Neural progenitor cell (in vitro differentiated cells): ENCODE results near the gene PCDH15. TPM values are rescaled to one million over a fixed set of nuclear protein-coding genes. Genes with fewer than 3 reads are reported as not detected.

ENCODE experiments used
- DNase-seq: peaks from one replicate; pipeline ENCODE4 v3.0.0-alpha.2; 2016; ENCODE audit warnings: low spot score
- H2AFZ ChIP-seq: fragments of 200-600 bp; sonication (generic); replicated peaks from 2 replicates; pipeline ENCODE4 v1.6.1; 2016; ENCODE audit warnings: antibody characterized with exemption
- H3F3A ChIP-seq: fragments of 200-600 bp; sonication (generic); 2 replicates; pipeline ENCODE4 v1.6.1; 2016; ENCODE audit warnings: antibody characterized with exemption, low read depth
- H3K27ac ChIP-seq: fragments of 200-600 bp; sonication (generic); 2 replicates; pipeline ENCODE4 v1.5.1; 2016; ENCODE audit warnings: mild to moderate bottlenecking
- H3K27me3 ChIP-seq: fragments of 200-600 bp; sonication (generic); 2 replicates; pipeline ENCODE4 v1.6.1; 2016; ENCODE audit warnings: mild to moderate bottlenecking, moderate library complexity
- H3K36me3 ChIP-seq: fragments of 200-600 bp; sonication (generic); 2 replicates; pipeline ENCODE4 v1.5.1; 2016
- H3K4me1 ChIP-seq: fragments of 200-600 bp; sonication (generic); 2 replicates; pipeline ENCODE4 v1.6.1; 2016; ENCODE audit warnings: mixed run types
- H3K4me2 ChIP-seq: fragments of 200-600 bp; sonication (generic); 2 replicates; pipeline ENCODE4 v1.6.1; 2016
- H3K4me3 ChIP-seq: fragments of 200-600 bp; sonication (generic); 2 replicates; pipeline ENCODE4 v1.5.1; 2016
- H3K79me2 ChIP-seq: fragments of 200-600 bp; sonication (generic); 2 replicates; pipeline ENCODE4 v1.6.1; 2016; ENCODE audit warnings: low read depth
- H3K9ac ChIP-seq: fragments of 200-600 bp; sonication (generic); 2 replicates; pipeline ENCODE4 v1.6.1; 2016
- H3K9me3 ChIP-seq: fragments of 200-600 bp; sonication (generic); 2 replicates; pipeline ENCODE4 v1.5.1; 2016; ENCODE audit warnings: low read depth
- H4K20me1 ChIP-seq: fragments of 200-600 bp; sonication (generic); 2 replicates; pipeline ENCODE4 v1.6.1; 2016; ENCODE audit warnings: low read depth
- H3K27ac Mint-ChIP-seq: 3 replicates; pipeline ENCODE4 v1.8.0; 2021; ENCODE audit warnings: mixed read lengths
- H3K27me3 Mint-ChIP-seq: 2 replicates; pipeline ENCODE4 v1.8.0; 2022; ENCODE audit warnings: low read depth, mild to moderate bottlenecking, inconsistent platforms, moderate library complexity, mixed read lengths; ENCODE audit not compliant: insufficient read depth
- H3K36me3 Mint-ChIP-seq: 3 replicates; pipeline ENCODE4 v1.8.0; 2021; ENCODE audit warnings: mixed read lengths
- H3K4me1 Mint-ChIP-seq: 3 replicates; pipeline ENCODE4 v1.8.0; 2021; ENCODE audit warnings: mixed read lengths
- H3K4me3 Mint-ChIP-seq: 3 replicates; pipeline ENCODE4 v1.8.0; 2021; ENCODE audit warnings: mild to moderate bottlenecking, moderate library complexity, mixed read lengths
- H3K9me3 Mint-ChIP-seq: 3 replicates; pipeline ENCODE4 v1.8.0; 2020; ENCODE audit warnings: mixed read lengths
- CTCF ChIP-seq: fragments of 200-600 bp; sonication (generic); IDR thresholded peaks from 2 replicates; pipeline ENCODE4 v1.5.1; 2017; ENCODE audit warnings: antibody characterized with exemption, mild to moderate bottlenecking
- EZH2 ChIP-seq: fragments of 200-600 bp; sonication (generic); IDR thresholded peaks from 2 replicates; pipeline ENCODE4 v1.6.1; 2017; ENCODE audit warnings: antibody characterized with exemption, mild to moderate bottlenecking, moderate library complexity
- EZH2phosphoT487 ChIP-seq: fragments of 200-600 bp; sonication (generic); IDR thresholded peaks from 2 replicates; pipeline ENCODE4 v1.6.1; 2017; ENCODE audit warnings: antibody characterized with exemption
- total RNA-seq: library from RNA; depleted of rRNA; stranded (reverse); fragments of >200 nt; gene quantifications from 2 replicates; pipeline ENCODE4 v1.2.3, GENCODE V29; 2015; ENCODE audit warnings: low replicate concordance

The PCDH15 gene
- total RNA-seq, 1 donor from 2014 or later: 0.17 TPM

GRCh38 chr10:54363390-54363789 lies 437.6 kb downstream of the PCDH15 start:
- H3K4me1 Mint-ChIP-seq: no peaks in the 10 kb centered on the region
- H3K27ac ChIP-seq: no peak overlapping the region
- H3K79me2 ChIP-seq: no peaks in the 10 kb centered on the region
- H3K4me3 Mint-ChIP-seq: no peak overlapping the region
- H2AFZ ChIP-seq: no peak overlapping the region
- no peaks in the 10 kb centered on the region for H3K27me3 ChIP-seq
- H3K4me2 ChIP-seq: no peak overlapping the region
- no peaks in the 10 kb centered on the region for H3F3A ChIP-seq
- H3K9ac ChIP-seq: no peak overlapping the region
- H4K20me1 ChIP-seq: no peaks in the 10 kb centered on the region
- no peaks in the 10 kb centered on the region for H3K36me3 Mint-ChIP-seq
- no peak for DNase-seq
- H3K27me3 Mint-ChIP-seq: no peaks in the 10 kb centered on the region
- H3K4me3 ChIP-seq: no peak overlapping the region
- TF ChIP-seq EZH2phosphoT487: no peak
- TF ChIP-seq EZH2: no peak
- TF ChIP-seq CTCF: no peak
- no peaks in the 10 kb centered on the region for H3K36me3 ChIP-seq
- H3K9me3 ChIP-seq: no peaks in the 10 kb centered on the region
- no peaks in the 10 kb centered on the region for H3K9me3 Mint-ChIP-seq
- H3K27ac Mint-ChIP-seq: no peak overlapping the region
- H3K4me1 ChIP-seq: no peaks in the 10 kb centered on the region

GRCh38 chr10:54342058-54342457 lies 459.0 kb downstream of the PCDH15 start:
- Histone ChIP-seq H4K20me1 (no peaks in the 10 kb centered on the region), H3K36me3 (no peaks in the 10 kb centered on the region), H3K79me2 (no peaks in the 10 kb centered on the region), H2AFZ (no peak overlapping the region), H3K27ac (no peak overlapping the region), H3K9ac (no peak overlapping the region), H3K4me2 (no peak overlapping the region), H3F3A (no peaks in the 10 kb centered on the region), H3K27me3 (no peaks in the 10 kb centered on the region), H3K4me1 (no peaks in the 10 kb centered on the region), H3K4me3 (no peak overlapping the region), H3K9me3 (no peaks in the 10 kb centered on the region)
- Mint-ChIP-seq H3K9me3 (peaks cover 22% of the 10 kb centered on the region), H3K4me3 (no peak overlapping the region), H3K4me1 (no peaks in the 10 kb centered on the region), H3K27ac (no peak overlapping the region), H3K27me3 (peaks cover 5% of the 10 kb centered on the region), H3K36me3 (no peaks in the 10 kb centered on the region)
- TF ChIP-seq EZH2 (no peak), CTCF (no peak), EZH2phosphoT487 (no peak)
- no peak for DNase-seq

GRCh38 chr10:54335296-54335695 lies 465.7 kb downstream of the PCDH15 start:
- Histone ChIP-seq H3K4me2 (no peak overlapping the region), H3K4me3 (no peak overlapping the region), H3K27ac (no peak overlapping the region), H3K27me3 (no peaks in the 10 kb centered on the region), H3K4me1 (no peaks in the 10 kb centered on the region), H3K9me3 (no peaks in the 10 kb centered on the region), H3F3A (no peaks in the 10 kb centered on the region), H4K20me1 (no peaks in the 10 kb centered on the region), H2AFZ (no peak overlapping the region), H3K9ac (no peak overlapping the region), H3K36me3 (no peaks in the 10 kb centered on the region), H3K79me2 (no peaks in the 10 kb centered on the region)
- H3K4me1 Mint-ChIP-seq: no peaks in the 10 kb centered on the region
- peaks cover 2% of the 10 kb centered on the region for H3K27me3 Mint-ChIP-seq
- TF ChIP-seq CTCF (no peak), EZH2 (no peak), EZH2phosphoT487 (no peak)
- no peak overlapping the region for H3K4me3 Mint-ChIP-seq
- H3K9me3 Mint-ChIP-seq: no peaks in the 10 kb centered on the region
- no peaks in the 10 kb centered on the region for H3K36me3 Mint-ChIP-seq
- DNase-seq: no peak
- H3K27ac Mint-ChIP-seq: no peak overlapping the region

GRCh38 chr10:54319341-54319740 lies 481.7 kb downstream of the PCDH15 start:
- no peaks in the 10 kb centered on the region for H3K9me3 Mint-ChIP-seq

More at GRCh38 chr10:54319341-54319740, 481.7 kb downstream of the PCDH15 start:
- Histone ChIP-seq H3K36me3 (no peaks in the 10 kb centered on the region), H3K79me2 (no peaks in the 10 kb centered on the region), H3K27ac (no peak overlapping the region), H3K4me1 (no peaks in the 10 kb centered on the region), H3K9me3 (no peaks in the 10 kb centered on the region), H3K4me2 (no peak overlapping the region), H3F3A (no peaks in the 10 kb centered on the region), H3K27me3 (no peaks in the 10 kb centered on the region), H3K9ac (no peak overlapping the region), H4K20me1 (no peaks in the 10 kb centered on the region), H3K4me3 (no peak overlapping the region), H2AFZ (no peak overlapping the region)
- no peak overlapping the region for H3K4me3 Mint-ChIP-seq
- no peaks in the 10 kb centered on the region for H3K4me1 Mint-ChIP-seq
- no peaks in the 10 kb centered on the region for H3K36me3 Mint-ChIP-seq
- H3K27ac Mint-ChIP-seq: no peak overlapping the region
- DNase-seq: no peak
- TF ChIP-seq CTCF: no peak
- no peak for TF ChIP-seq EZH2
- no peak for TF ChIP-seq EZH2phosphoT487
- no peaks in the 10 kb centered on the region for H3K27me3 Mint-ChIP-seq
